Measurements from ENCODE around the gene THBS3.
A peak's percentile ranks its signal among the peaks of the same experiment; 100 is the strongest.
"Not testable (repeated sequence)": the region's sequence is repeated elsewhere in the genome, so short reads cannot be mapped to it uniquely, and the experiment has no call there.

THBS3 gene

GRCh38 chr1:155167166-155168104 is 40.3 kb downstream of the THBS3 start:
- peak overlapping the region; percentile 4 for H3K4me3 ChIP-seq (ENCODE audit: severe bottlenecking)
- no peaks in the 10 kb centered on the region for H3K9me3 ChIP-seq (ENCODE audit: severe bottlenecking)
- ATAC-seq (ENCODE audit: low read depth), result peak; percentile 75
- peaks cover 21% of the 10 kb centered on the region for H3K36me3 ChIP-seq (ENCODE audit: low read depth)
- TF ChIP-seq, protein P1, sequence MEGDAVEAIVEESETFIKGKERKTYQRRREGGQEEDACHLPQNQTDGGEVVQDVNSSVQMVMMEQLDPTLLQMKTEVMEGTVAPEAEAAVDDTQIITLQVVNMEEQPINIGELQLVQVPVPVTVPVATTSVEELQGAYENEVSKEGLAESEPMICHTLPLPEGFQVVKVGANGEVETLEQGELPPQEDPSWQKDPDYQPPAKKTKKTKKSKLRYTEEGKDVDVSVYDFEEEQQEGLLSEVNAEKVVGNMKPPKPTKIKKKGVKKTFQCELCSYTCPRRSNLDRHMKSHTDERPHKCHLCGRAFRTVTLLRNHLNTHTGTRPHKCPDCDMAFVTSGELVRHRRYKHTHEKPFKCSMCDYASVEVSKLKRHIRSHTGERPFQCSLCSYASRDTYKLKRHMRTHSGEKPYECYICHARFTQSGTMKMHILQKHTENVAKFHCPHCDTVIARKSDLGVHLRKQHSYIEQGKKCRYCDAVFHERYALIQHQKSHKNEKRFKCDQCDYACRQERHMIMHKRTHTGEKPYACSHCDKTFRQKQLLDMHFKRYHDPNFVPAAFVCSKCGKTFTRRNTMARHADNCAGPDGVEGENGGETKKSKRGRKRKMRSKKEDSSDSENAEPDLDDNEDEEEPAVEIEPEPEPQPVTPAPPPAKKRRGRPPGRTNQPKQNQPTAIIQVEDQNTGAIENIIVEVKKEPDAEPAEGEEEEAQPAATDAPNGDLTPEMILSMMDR (IDR thresholded peaks at IDR 0.05; ENCODE audit: poor library complexity, severe bottlenecking), result peak; percentile 94
- no peak overlapping the region for H3K27ac ChIP-seq (ENCODE audit: poor library complexity, severe bottlenecking)
- no peaks in the 10 kb centered on the region for H3K27me3 ChIP-seq (ENCODE audit: insufficient read depth, poor library complexity, severe bottlenecking)
- DNase-seq (ENCODE audit: low spot score), result peak; percentile 83
- no peaks in the 10 kb centered on the region for H3K4me1 ChIP-seq (ENCODE audit: insufficient read depth, poor library complexity, severe bottlenecking)

DNA sequence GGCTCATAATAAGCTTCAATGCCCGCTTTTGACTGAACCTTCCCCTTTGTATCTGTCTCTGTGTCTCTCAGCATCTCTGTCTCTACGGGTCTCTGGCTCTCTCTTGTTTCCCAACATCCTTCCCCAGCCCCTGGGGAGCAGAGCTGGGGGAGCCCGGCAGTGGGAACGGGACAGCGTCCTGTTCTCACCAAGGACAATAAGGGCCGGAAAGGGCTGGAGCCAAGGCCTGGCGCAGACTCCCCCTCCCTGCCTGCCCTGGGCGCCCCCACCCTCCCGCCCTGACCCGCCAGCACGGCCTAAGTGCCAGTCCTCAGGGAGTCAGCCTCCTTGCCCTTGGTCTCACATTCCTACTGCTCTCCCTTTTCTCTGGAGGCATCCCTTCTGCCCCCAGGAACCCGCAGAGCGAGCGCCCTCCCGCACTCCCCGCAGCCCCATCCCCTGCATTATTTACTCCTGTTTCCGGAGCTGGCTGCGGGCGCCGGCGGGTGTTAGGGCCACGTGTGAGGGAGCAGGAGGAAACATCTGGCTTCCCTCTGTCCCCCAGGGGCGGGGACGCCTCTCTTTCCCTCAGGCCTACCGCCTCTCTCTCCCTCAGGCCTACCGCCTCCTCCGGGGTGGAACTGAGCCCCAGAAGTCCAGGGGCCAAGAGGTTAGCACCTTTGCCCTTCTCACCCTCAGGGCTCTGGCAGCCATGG is 41.1 kb downstream of the THBS3 start:
- H3K4me3 ChIP-seq (ENCODE audit: severe bottlenecking), result no peak overlapping the region
- no peaks in the 10 kb centered on the region for H3K27me3 ChIP-seq (ENCODE audit: insufficient read depth, poor library complexity, severe bottlenecking)
- H3K9me3 ChIP-seq (ENCODE audit: severe bottlenecking), result no peaks in the 10 kb centered on the region
- H3K4me1 ChIP-seq (ENCODE audit: insufficient read depth, poor library complexity, severe bottlenecking), result no peaks in the 10 kb centered on the region
- ATAC-seq (ENCODE audit: low read depth) (no peak), DNase-seq (ENCODE audit: low spot score) (no peak)
- peaks cover 17% of the 10 kb centered on the region for H3K36me3 ChIP-seq (ENCODE audit: low read depth)
- H3K27ac ChIP-seq (ENCODE audit: poor library complexity, severe bottlenecking), result no peak overlapping the region
- TF ChIP-seq, protein P1 (IDR thresholded peaks at IDR 0.05; ENCODE audit: poor library complexity, severe bottlenecking), result no peak

DNA sequence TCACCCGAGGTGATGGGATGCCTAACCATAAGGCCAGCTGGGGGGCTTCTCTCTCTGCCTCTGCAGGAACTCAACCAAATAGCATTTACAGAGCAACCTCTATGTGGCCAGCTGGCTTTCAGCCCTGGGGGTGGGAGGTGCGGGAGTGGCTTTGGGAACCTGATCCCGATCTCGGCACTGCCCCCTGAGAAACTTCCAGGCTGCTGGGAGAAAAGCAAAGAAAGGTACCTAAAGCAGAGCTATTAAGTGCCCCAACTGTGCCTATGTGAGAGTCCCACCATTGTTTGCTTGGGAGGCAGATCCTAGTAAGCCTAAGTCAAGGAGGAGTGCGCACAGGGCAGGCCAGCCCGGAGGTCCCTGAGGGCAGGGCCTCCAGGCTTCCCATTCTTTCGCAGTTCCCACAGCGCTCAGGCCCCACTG is 41.6 kb downstream of the THBS3 start:
- Histone ChIP-seq H3K27ac (ENCODE audit: poor library complexity, severe bottlenecking) (no peak overlapping the region), H3K9me3 (ENCODE audit: severe bottlenecking) (no peaks in the 10 kb centered on the region), H3K36me3 (ENCODE audit: low read depth) (peaks cover 12% of the 10 kb centered on the region), H3K4me3 (ENCODE audit: severe bottlenecking) (no peak overlapping the region), H3K4me1 (ENCODE audit: insufficient read depth, poor library complexity, severe bottlenecking) (no peaks in the 10 kb centered on the region), H3K27me3 (ENCODE audit: insufficient read depth, poor library complexity, severe bottlenecking) (no peaks in the 10 kb centered on the region)
- no peak for ATAC-seq (ENCODE audit: low read depth)
- TF ChIP-seq, protein P1 (IDR thresholded peaks at IDR 0.05; ENCODE audit: poor library complexity, severe bottlenecking), result no peak
- no peak for DNase-seq (ENCODE audit: low spot score)

DNA sequence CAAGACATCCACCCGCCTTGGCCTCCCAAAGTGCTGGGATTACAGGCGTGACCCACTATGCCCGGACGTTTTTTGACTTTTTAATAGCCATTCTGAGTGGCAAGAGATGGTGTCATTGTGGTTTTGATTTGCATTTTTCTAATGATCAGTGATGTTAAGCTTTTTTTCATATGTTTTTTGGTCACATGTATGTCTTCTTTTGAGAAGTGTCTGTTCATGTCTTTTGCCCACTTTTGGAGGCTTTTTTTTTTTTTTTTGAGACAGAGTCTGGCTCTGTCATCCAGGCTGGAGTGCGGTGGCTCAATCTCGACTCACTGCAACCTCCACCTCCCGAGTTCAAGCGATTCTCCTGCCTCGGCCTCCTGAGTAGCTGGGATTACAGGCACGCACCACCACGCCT is 43.1 kb downstream of the THBS3 start:
- H3K4me3 ChIP-seq (ENCODE audit: severe bottlenecking); H3K27ac ChIP-seq (ENCODE audit: poor library complexity, severe bottlenecking); DNase-seq (ENCODE audit: low spot score); H3K9me3 ChIP-seq (ENCODE audit: severe bottlenecking); H3K4me1 ChIP-seq (ENCODE audit: insufficient read depth, poor library complexity, severe bottlenecking); ATAC-seq (ENCODE audit: low read depth); H3K36me3 ChIP-seq (ENCODE audit: low read depth); H3K27me3 ChIP-seq (ENCODE audit: insufficient read depth, poor library complexity, severe bottlenecking): not testable (repeated sequence)

GRCh38 chr1:155163785-155164184 is 43.9 kb downstream of the THBS3 start:
- not testable (repeated sequence) for H3K27ac ChIP-seq (ENCODE audit: poor library complexity, severe bottlenecking); H3K27me3 ChIP-seq (ENCODE audit: insufficient read depth, poor library complexity, severe bottlenecking); H3K36me3 ChIP-seq (ENCODE audit: low read depth); H3K9me3 ChIP-seq (ENCODE audit: severe bottlenecking); H3K4me1 ChIP-seq (ENCODE audit: insufficient read depth, poor library complexity, severe bottlenecking); DNase-seq (ENCODE audit: low spot score); H3K4me3 ChIP-seq (ENCODE audit: severe bottlenecking); ATAC-seq (ENCODE audit: low read depth)

DNA sequence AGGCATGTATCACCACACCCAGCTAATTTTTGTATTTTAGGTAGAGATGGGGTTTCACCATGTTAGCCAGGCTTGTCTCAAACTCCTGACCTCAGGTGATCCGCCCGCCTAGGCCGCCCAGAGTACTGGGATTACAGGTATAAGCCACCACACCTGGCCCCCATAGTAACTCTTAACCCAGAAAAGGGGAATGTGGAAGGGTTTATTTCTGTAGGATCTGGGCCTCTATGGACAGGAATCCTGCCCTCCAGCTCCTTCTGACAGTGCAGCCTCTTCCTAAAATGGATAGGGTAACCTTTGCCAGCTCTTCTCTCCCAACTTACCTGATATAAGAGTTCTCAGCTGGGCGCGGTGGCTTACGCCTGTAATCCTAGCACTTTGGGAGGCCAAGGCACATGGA is 45.1 kb downstream of the THBS3 start:
- not testable (repeated sequence) for H3K27ac ChIP-seq (ENCODE audit: poor library complexity, severe bottlenecking); H3K4me1 ChIP-seq (ENCODE audit: insufficient read depth, poor library complexity, severe bottlenecking); H3K9me3 ChIP-seq (ENCODE audit: severe bottlenecking); H3K27me3 ChIP-seq (ENCODE audit: insufficient read depth, poor library complexity, severe bottlenecking); H3K36me3 ChIP-seq (ENCODE audit: low read depth); ATAC-seq (ENCODE audit: low read depth); DNase-seq (ENCODE audit: low spot score); H3K4me3 ChIP-seq (ENCODE audit: severe bottlenecking)
